Measurements from ENCODE around the gene RAD21L1.
A peak's percentile ranks its signal among the peaks of the same experiment; 100 is the strongest.
"Not testable (repeated sequence)": the region's sequence is repeated elsewhere in the genome, so short reads cannot be mapped to it uniquely, and the experiment has no call there.

The RAD21L1 gene

GRCh38 chr20:1199964-1200363 lies 25.9 kb upstream of the RAD21L1 start:
- no peak for DNase-seq

- DNase-seq: no peak
Measured at GRCh38 chr20:1202762-1203504, 22.9 kb upstream of the RAD21L1 start, which contains the start of gene C20orf202. TSS of gene C20orf202 (plus strand) at chr20:1203454. CDS start at chr20:1203586, 132 bp downstream.

GRCh38 chr20:1203630-1204029 lies 22.2 kb upstream of the RAD21L1 start:
- DNase-seq: no peak

GRCh38 chr20:1204113-1204512 lies 21.7 kb upstream of the RAD21L1 start:
- DNase-seq: peak; percentile 38 to 76 (median 69)

GRCh38 chr20:1204576-1204975 lies 21.3 kb upstream of the RAD21L1 start:
- DNase-seq: no peak

- no peak for DNase-seq
Measured at GRCh38 chr20:1205802-1206201, 20.0 kb upstream of the RAD21L1 start.

- no peak for DNase-seq
Measured at GRCh38 chr20:1206366-1207148, 19.3 kb upstream of the RAD21L1 start.

GRCh38 chr20:1207293-1207878 lies 18.5 kb upstream of the RAD21L1 start:
- no peak for DNase-seq

GRCh38 chr20:1209447-1210387 lies 16.1 kb upstream of the RAD21L1 start:
- no peak for DNase-seq

GRCh38 chr20:1210501-1210900 lies 15.3 kb upstream of the RAD21L1 start:
- DNase-seq: peak in 2 of 4 experiments; percentile 42 to 50

- peak; percentile 65 to 78 (median 72) for DNase-seq
Measured at GRCh38 chr20:1212023-1212422, 13.8 kb upstream of the RAD21L1 start.

GRCh38 chr20:1212607-1213396 lies 13.0 kb upstream of the RAD21L1 start:
- DNase-seq: peak; percentile 80 to 89 (median 82)

GRCh38 chr20:1214838-1215261 lies 11.0 kb upstream of the RAD21L1 start:
- no peak for DNase-seq

GRCh38 chr20:1215386-1216170 lies 10.3 kb upstream of the RAD21L1 start:
- peak in 3 of 4 experiments; percentile 31 to 53 (median 43) for DNase-seq

- DNase-seq: not testable (repeated sequence)
Measured at GRCh38 chr20:1216527-1217427, 9.1 kb upstream of the RAD21L1 start.

GRCh38 chr20:1222750-1223149 lies 3.1 kb upstream of the RAD21L1 start:
- DNase-seq: not testable (repeated sequence)

- DNase-seq: no peak
Measured at GRCh38 chr20:1224205-1224890, 1.5 kb upstream of the RAD21L1 start.

- no peak for DNase-seq
Measured at GRCh38 chr20:1225263-1225782, 521 bp upstream of the RAD21L1 start.

Measured in suppressor macrophage (primary cell).